GM12892 (cell line): ENCODE data around the gene LEKR1.
A peak's percentile ranks its signal among the peaks of the same experiment; 100 is the strongest.

Experiments
- DNase-seq: peaks from one replicate; pipeline ENCODE4 v3.0.0; 2011; ENCODE audit not compliant: insufficient read length
- FAIRE-seq: peaks from 2 replicates; lab custom pipeline; 2011; peaks lifted over from hg19 to GRCh38; lab: Jason Lieb, UNC
- POLR2A ChIP-seq: IDR thresholded peaks from 2 replicates; pipeline ENCODE4 v1.6.1; 2011; ENCODE audit warnings: low read depth, low read length, control low read depth
- POLR2AphosphoS5 ChIP-seq: IDR thresholded peaks from 2 replicates; pipeline ENCODE4 v1.6.1; 2011; ENCODE audit warnings: low read depth, low read length, control low read depth
- TAF1 ChIP-seq: IDR thresholded peaks from 2 replicates; pipeline ENCODE4 v1.6.1; 2011; ENCODE audit warnings: low read depth, mild to moderate bottlenecking, control low read depth, low read length, borderline replicate concordance

LEKR1 gene

GRCh38 chr3:157063469-157063868 is 237.3 kb downstream of the LEKR1 start:
- DNase-seq (no peak), FAIRE-seq (peak; percentile 33)
- TF ChIP-seq TAF1 (no peak), POLR2A (no peak)

DNA sequence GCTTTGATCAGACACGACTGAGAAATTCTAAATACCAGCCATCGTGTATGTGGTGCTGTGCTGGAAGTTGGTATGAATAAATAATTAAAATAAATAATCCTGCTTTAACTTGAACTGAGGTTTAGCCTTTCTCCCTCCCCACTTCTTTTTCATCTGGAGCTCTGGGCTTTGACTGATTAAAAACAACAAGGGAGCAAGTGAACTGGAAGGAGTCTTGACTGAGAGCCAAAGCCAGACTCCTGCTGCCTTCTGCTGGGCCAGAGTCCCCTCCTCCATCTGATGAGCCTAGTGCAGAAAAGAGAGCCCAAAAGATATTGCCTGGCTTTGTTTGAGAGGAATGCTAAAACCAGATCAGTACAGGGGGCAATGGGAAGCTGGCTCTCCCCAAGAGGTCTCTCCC is 237.8 kb downstream of the LEKR1 start:
- no peak for FAIRE-seq
- TF ChIP-seq POLR2AphosphoS5 (no peak), TAF1 (no peak), POLR2A (no peak)
- DNase-seq = no peak

GRCh38 chr3:157064402-157064801 is 238.2 kb downstream of the LEKR1 start:
- FAIRE-seq = peak; percentile 88
- DNase-seq = no peak

DNA sequence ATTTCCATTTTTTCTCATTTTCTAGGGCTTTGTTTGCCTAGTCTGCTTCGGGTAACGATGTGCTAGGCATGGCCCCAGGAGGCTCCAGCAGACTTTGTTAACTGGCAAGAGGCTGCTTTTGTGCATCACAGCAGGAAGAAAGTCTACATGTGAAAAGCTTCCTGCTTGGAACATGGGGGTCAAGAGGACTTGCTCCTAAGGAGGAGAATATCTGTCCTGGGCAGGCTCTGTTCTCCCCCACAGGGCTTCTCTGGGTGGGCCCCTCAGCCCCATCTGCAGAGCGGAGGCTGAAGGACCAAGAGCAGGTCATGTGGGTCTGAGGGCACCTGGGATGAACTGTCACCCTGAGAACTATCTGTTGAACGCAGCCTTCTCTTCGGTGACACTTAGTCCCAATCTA is 239.0 kb downstream of the LEKR1 start:
- no peak for DNase-seq
- FAIRE-seq = no peak
- TF ChIP-seq POLR2A = no peak
- no peak for TF ChIP-seq TAF1

More at GRCh38 chr3:157064402-157064801, 238.2 kb downstream of the LEKR1 start:
- TF ChIP-seq POLR2A (no peak), POLR2AphosphoS5 (no peak), TAF1 (no peak)

DNA sequence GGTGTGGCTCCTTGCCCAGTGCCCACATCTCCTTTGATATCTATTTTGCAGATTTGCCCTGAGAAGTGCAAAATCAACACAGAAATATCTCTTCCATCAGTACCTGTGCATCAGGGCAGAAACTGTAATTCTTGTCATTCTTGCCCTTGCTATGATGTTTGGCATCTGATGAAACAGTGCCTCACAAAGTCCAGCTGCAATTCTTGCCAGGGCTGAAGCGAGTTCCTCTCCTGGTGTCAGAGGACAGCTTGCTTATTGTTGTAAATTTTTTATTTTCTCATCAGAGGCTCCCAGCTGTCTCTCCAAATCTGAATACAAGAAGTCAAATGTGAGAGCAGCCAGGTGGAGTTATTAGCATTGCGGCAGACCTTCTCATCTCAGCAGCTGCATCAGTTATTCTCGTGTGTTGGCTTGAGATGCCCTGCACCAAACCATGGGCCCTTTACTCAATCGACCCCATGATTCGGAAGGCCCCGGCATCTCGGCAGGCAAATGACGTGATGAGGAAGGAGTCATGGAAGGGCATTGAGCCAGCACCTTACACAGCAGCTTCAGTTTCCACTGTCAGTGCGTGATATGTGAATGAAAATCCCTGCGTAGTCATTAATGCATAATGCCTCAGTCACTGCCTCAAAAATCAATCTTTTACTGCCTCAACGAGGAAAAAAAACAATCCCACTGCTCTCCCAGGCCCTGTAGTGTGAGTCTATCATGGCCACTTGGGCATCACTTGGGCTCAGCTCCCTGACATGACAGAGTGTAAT is 240.4 kb downstream of the LEKR1 start:
- TF ChIP-seq POLR2A = no peak
- no peak for TF ChIP-seq TAF1
- TF ChIP-seq POLR2AphosphoS5 = no peak
- DNase-seq (no peak), FAIRE-seq (no peak)

- FAIRE-seq (peak; percentile 44), DNase-seq (no peak)
Measured at GRCh38 chr3:157067114-157067513, 241.0 kb downstream of the LEKR1 start.

GRCh38 chr3:157069406-157069805 is 243.3 kb downstream of the LEKR1 start:
- no peak for DNase-seq
- no peak for FAIRE-seq
- no peak for TF ChIP-seq TAF1

More at GRCh38 chr3:157067114-157067513, 241.0 kb downstream of the LEKR1 start:
- TF ChIP-seq POLR2AphosphoS5 (no peak), POLR2A (no peak), TAF1 (no peak)

DNA sequence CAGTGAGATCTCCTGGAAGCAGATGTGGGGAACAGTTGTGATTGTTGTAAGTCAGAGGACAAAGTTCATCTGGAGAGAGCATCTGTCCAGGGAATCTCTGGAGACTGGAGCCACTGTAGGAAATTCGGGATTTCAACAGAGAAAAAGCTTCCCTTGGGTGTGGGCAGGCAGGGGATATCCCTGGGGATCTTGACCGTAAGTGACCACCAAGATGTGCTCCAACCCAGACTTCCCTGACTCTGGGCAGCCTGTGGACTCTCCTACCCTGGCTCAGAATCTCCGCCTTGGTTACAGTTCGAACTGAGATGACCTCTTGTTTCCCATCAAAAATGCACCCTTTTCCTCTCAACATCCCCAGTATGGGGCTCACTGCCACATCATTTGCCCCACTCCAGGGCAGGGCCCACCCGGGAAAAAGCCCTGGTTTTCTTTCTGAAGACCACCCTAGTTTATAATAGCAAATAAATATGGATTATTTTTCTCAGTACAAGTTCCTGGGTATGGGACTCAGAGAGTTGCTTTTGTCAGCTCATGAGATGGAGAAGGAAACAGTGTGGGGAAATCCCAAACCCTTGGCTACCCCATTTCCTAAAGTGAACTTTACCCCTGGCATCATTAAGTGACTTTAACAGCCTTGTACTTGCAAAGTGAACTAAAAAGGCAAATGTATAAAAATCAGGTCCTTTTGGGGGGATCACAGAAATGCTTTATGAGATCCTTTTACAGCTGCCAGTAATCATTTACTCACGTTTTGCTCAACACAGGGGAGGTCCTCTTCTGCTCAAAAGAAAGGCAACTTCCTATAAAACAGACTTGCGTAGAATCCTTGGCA is 243.9 kb downstream of the LEKR1 start:
- no peak for DNase-seq
- FAIRE-seq = no peak
- TF ChIP-seq TAF1 (no peak), POLR2A (no peak), POLR2AphosphoS5 (no peak)

DNA sequence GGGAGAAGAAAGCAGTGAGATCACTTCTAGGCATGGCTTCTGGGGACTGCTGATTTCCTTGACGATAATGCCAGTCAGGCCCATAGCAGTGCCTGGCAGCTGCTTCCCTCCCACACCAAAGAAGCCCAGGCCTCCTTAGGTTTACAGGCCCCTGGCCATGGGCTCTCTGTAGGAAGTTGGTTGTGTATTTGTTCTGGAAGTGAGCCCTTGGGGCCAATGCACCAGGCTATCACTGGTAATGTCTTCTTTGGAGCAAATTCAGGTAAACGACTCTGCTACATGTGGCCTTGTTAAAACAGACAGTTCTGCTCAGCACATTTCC is 244.5 kb downstream of the LEKR1 start:
- TF ChIP-seq TAF1 (no peak), POLR2A (no peak), POLR2AphosphoS5 (no peak)
- FAIRE-seq (no peak), DNase-seq (no peak)

- TF ChIP-seq POLR2AphosphoS5 (no peak), TAF1 (no peak), POLR2A (no peak)
- DNase-seq (no peak), FAIRE-seq (peak; percentile 70)
Measured at GRCh38 chr3:157071744-157072525, 245.8 kb downstream of the LEKR1 start.

DNA sequence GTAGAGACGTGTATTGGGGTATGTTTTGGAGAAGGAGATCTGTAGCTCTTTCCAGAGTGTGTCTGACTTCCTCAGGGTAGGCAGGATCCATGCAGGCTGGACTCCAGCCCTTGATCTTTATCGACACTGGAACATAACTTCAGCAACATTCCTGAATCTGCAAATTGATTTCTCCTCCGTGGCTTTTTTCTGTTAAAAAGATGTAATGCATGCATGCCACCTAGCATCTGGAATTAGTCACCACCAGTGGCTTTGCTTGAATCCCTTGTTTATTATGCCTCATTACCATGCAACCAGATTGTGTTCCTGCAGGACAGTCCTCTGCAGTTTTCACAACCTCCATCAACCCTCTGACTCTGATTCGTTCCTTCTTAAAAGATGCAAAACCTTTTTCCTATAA is 247.7 kb downstream of the LEKR1 start:
- FAIRE-seq = no peak
- TF ChIP-seq POLR2AphosphoS5 (no peak), POLR2A (no peak), TAF1 (no peak)
- DNase-seq = no peak

DNA sequence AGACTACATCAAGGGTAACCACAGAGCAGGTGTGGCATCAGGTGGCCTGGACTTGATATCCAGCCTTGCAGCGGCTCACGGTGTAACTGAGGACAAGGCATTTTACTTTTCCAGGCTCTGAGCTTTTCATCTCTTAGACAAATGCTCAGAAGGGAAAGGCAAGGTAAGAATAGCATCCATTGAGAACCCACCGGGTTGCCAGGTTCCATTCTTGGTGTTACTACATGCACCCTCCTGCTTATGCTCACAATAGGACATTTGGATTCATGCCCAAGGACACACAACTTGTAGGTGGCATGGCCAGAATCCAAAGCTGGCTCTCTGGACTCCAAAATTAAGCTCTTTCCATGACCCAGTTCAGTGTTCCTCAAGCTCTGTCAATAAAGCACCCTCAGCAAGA is 248.3 kb downstream of the LEKR1 start:
- DNase-seq (no peak), FAIRE-seq (no peak)
- no peak for TF ChIP-seq POLR2A
- TF ChIP-seq POLR2AphosphoS5 = no peak
- TF ChIP-seq TAF1 = no peak
